Testis (tissue), 3 donors: ENCODE results near the gene SLC38A4. TPM values are rescaled to one million over a fixed set of nuclear protein-coding genes. Genes with fewer than 3 reads are reported as not detected.

Experiments
- DNase-seq: peaks from one replicate; pipeline ENCODE4 v3.0.0-alpha.2; 2019
- H3K27ac ChIP-seq, 2 donors: fragments of 200-600 bp; sonication (generic); one replicate each; pipeline ENCODE4 v1.5.1; 2019
- H3K27me3 ChIP-seq: fragments of 200-600 bp; sonication (generic); one replicate; pipeline ENCODE4 v1.5.1; 2019
- H3K36me3 ChIP-seq: fragments of 200-600 bp; sonication (generic); one replicate; pipeline ENCODE4 v1.5.1; 2017; ENCODE audit warnings: low read depth; ENCODE audit errors: missing control alignments
- H3K4me1 ChIP-seq: fragments of 200-600 bp; sonication (generic); one replicate; pipeline ENCODE4 v1.5.1; 2019
- H3K4me3 ChIP-seq, 2 donors: fragments of 200-600 bp; sonication (generic); one replicate each; pipeline ENCODE4 v1.5.1; 2017 to 2019
- H3K9me3 ChIP-seq: fragments of 200-600 bp; sonication (generic); one replicate; pipeline ENCODE4 v1.5.1; 2017
- CTCF ChIP-seq, 3 experiments: fragments of 450-650 bp in 2 of 3; fragments of 200-600 bp in 1 of 3; sonication (generic) in 1 of 3; IDR thresholded peaks; one replicate each; pipeline ENCODE4 v1.5.1; 2016 to 2019; ENCODE audit warnings: antibody characterized with exemption in 3 of 3, mild to moderate bottlenecking in 2 of 3, moderate library complexity in 1 of 3
- POLR2A ChIP-seq: fragments of 450-650 bp; IDR thresholded peaks from one replicate; pipeline ENCODE4 v1.6.1; 2017; ENCODE audit warnings: antibody characterized with exemption, mild to moderate bottlenecking, moderate library complexity
- WGBS, 2 donors: methylation state at CpG; one replicate each; pipeline ENCODE4 v1.1.5; 2018; 5-methylcytosine and 5-hydroxymethylcytosine counted together
- intact Hi-C: fragments of 100-400 bp; cut with DNase I; formaldehyde crosslinking; loops from one replicate; pipeline ENCODE4 v1.15.1; 2023; ENCODE audit warnings: low total_unique reads
- polyA plus RNA-seq: library from polyadenylated mRNA; stranded (reverse); fragments of 350-450 nt; fragmentation: Illumina TruSeq; extraction: RNeasy Lipid Tissue Mini Kit (QIAGEN cat#74804); gene quantifications from one replicate; pipeline ENCODE4 v1.2.3, GENCODE V29; 2014; ENCODE audit warnings: low read depth, low replicate concordance; ENCODE audit not compliant: insufficient read depth
- total RNA-seq, 2 donors: library from RNA; depleted of rRNA; stranded (reverse); fragments of >200 nt; gene quantifications; one replicate each; pipeline ENCODE4 v1.2.3, GENCODE V29; 2016

SLC38A4 gene
- total and polyA plus RNA-seq, 3 donors from 2014 or later, result 0.24 to 1.3 (median 0.65) TPM

DNA sequence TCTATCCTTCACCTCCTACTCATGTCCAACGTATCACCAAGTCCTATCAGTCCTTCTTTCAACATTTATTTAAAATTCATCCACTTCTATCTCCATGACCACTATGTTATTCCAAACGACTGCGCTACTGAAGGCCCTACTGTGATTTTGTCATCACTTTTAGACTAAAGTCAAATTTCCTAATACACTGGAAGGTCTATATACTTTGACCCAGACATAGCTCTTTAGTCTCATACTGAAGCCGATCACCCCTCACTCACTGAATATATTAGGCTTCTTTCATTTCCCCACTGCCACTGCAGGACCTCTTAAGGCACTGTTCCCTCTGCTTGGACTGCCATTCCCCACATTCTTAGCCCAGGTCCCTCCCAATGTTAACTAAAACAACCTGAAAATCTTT is 25.6 kb downstream of the SLC38A4 start:
- TF ChIP-seq POLR2A (no peak), CTCF (IDR thresholded peaks at IDR 0.05) (no peak)
- Histone ChIP-seq H3K4me1 (no peaks in the 10 kb centered on the region), H3K9me3 (no peaks in the 10 kb centered on the region), H3K4me3 (no peak overlapping the region), H3K27ac (no peak overlapping the region), H3K27me3 (no peaks in the 10 kb centered on the region), H3K36me3 (no peaks in the 10 kb centered on the region)
- WGBS, 2 donors, result 90 to 91% methylated on average over 4 of the region's 4 CpGs
- intact Hi-C loops, result no loop called here
- DNase-seq, result no peak

- H3K27me3 ChIP-seq, result no peaks in the 10 kb centered on the region
- no peak overlapping the region for H3K27ac ChIP-seq
- TF ChIP-seq POLR2A (no peak), CTCF (IDR thresholded peaks at IDR 0.05) (no peak)
- DNase-seq, result no peak
- no peak overlapping the region for H3K4me3 ChIP-seq
- intact Hi-C loops, result no loop called here
- no peaks in the 10 kb centered on the region for H3K9me3 ChIP-seq
- WGBS, 2 donors, result 94 to 98% methylated on average over 2 of the region's 2 CpGs
- no peaks in the 10 kb centered on the region for H3K4me1 ChIP-seq
- H3K36me3 ChIP-seq, result no peaks in the 10 kb centered on the region
Measured at GRCh38 chr12:46798648-46799047, 27.1 kb downstream of the SLC38A4 start.

GRCh38 chr12:46798056-46798455 is 27.7 kb downstream of the SLC38A4 start:
- intact Hi-C loops, result no loop called here
- no peak for DNase-seq
- Histone ChIP-seq H3K27ac (no peak overlapping the region), H3K4me3 (no peak overlapping the region), H3K4me1 (no peaks in the 10 kb centered on the region), H3K27me3 (no peaks in the 10 kb centered on the region), H3K36me3 (no peaks in the 10 kb centered on the region), H3K9me3 (no peaks in the 10 kb centered on the region)
- 83 to 95% methylated on average over 2 of the region's 2 CpGs for WGBS, 2 donors
- TF ChIP-seq CTCF (IDR thresholded peaks at IDR 0.05), result no peak
- TF ChIP-seq POLR2A, result no peak

GRCh38 chr12:46795988-46796387 is 29.8 kb downstream of the SLC38A4 start:
- intact Hi-C loops, result no loop called here
- no peaks in the 10 kb centered on the region for H3K4me1 ChIP-seq
- no peaks in the 10 kb centered on the region for H3K36me3 ChIP-seq
- no peak for DNase-seq
- no peak for TF ChIP-seq POLR2A
- no peak for TF ChIP-seq CTCF (IDR thresholded peaks at IDR 0.05)
- H3K9me3 ChIP-seq, result no peaks in the 10 kb centered on the region
- no peak overlapping the region for H3K4me3 ChIP-seq
- 94 to 98% methylated on average over 4 of the region's 4 CpGs for WGBS, 2 donors
- H3K27ac ChIP-seq, result no peak overlapping the region
- H3K27me3 ChIP-seq, result no peaks in the 10 kb centered on the region

DNA sequence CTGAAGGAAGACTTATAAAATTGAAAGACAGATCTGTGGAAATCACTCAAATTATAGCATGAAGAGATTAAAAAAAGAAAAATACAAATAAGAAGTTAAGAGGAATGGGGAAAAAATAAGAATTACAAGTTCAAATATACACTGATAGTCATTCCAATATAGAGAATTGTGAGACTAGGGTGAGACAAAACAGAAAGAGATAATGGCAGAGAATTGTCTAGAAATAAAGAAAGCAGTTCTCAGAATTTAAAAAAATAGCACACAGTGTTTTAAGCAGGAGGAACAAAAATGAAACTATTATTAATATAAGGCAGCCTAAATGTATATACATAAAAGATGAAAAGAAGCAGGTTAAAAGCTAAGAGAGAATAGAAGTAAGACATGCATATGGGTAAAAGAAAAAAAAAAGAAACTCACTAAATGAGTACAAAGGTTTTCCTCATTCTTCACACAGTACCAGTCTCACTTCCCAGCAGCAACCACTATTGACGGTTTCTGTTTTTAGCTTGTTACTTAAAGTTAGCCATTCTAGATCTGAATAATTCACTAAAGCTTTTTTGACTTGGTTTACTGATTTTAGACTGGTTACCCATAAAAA is 31.1 kb downstream of the SLC38A4 start:
- WGBS, 2 donors, result 88 to 100% methylated on average over 1 of the region's 1 CpG

More for the DNA sequence above, 31.1 kb downstream of the SLC38A4 start:
- Histone ChIP-seq H3K4me1 (no peaks in the 10 kb centered on the region), H3K27me3 (no peaks in the 10 kb centered on the region), H3K9me3 (no peaks in the 10 kb centered on the region), H3K4me3 (no peak overlapping the region), H3K27ac (no peak overlapping the region), H3K36me3 (no peaks in the 10 kb centered on the region)
- intact Hi-C loops, result no loop called here
- TF ChIP-seq POLR2A (no peak), CTCF (IDR thresholded peaks at IDR 0.05) (no peak)
- DNase-seq, result no peak
